ENCODE measurements around the gene PTPRK. TPM values are rescaled to one million over a fixed set of nuclear protein-coding genes. Genes with fewer than 3 reads are reported as not detected.
A peak's percentile ranks its signal among the peaks of the same experiment; 100 is the strongest.

Gene PTPRK
- total and polyA plus RNA-seq, 5 experiments from 2014 or later, result 3.7 to 7.5 (median 6.3) TPM

GRCh38 chr6:128097009-128097408 is 423.4 kb downstream of the PTPRK start:
- Mint-ChIP-seq H3K27me3 (no peaks in the 10 kb centered on the region), H3K4me1 (peaks cover 5 to 24% (median 12%) of the 10 kb centered on the region in 4 donors), H3K27ac (no peak overlapping the region), H3K36me3 (no peaks in the 10 kb centered on the region), H3K4me3 (no peak overlapping the region), H3K9me3 (no peaks in the 10 kb centered on the region)
- no peak for DNase-seq
- no peak for ATAC-seq
- POLR2A ChIA-PET, result no interaction called here

- POLR2A ChIA-PET, result no interaction called here
- peak overlapping the region in 1 of 10 donors; percentile 33 for H3K27ac Mint-ChIP-seq
- no peak for ATAC-seq
- no peak for DNase-seq
- H3K4me3 Mint-ChIP-seq, result no peak overlapping the region
- no peaks in the 10 kb centered on the region for H3K36me3 Mint-ChIP-seq
- peaks cover 5 to 14% (median 9%) of the 10 kb centered on the region in 4 donors for H3K4me1 Mint-ChIP-seq
- no peaks in the 10 kb centered on the region for H3K27me3 Mint-ChIP-seq
- H3K9me3 Mint-ChIP-seq, result no peaks in the 10 kb centered on the region
Observed at GRCh38 chr6:128095362-128095761, 425.0 kb downstream of the PTPRK start.

GRCh38 chr6:128079021-128079420 is 441.4 kb downstream of the PTPRK start:
- H3K4me3 Mint-ChIP-seq, result no peak overlapping the region
- H3K27ac Mint-ChIP-seq, result no peak overlapping the region
- H3K4me1 Mint-ChIP-seq, result peaks cover 0 to 3% (median under 1%) of the 10 kb centered on the region in 4 donors
- ATAC-seq (no peak), DNase-seq (no peak)
- no peaks in the 10 kb centered on the region for H3K27me3 Mint-ChIP-seq
- POLR2A ChIA-PET, result interaction anchor here (0.8 kb wide), 1 partner anchor 19 kb away, joined by 3 read pairs; no protein-coding TSS in a partner anchor
- peaks cover 10 to 43% (median 43%) of the 10 kb centered on the region in 3 donors for H3K36me3 Mint-ChIP-seq
- peaks cover 0 to 2% (median 0%) of the 10 kb centered on the region in 9 donors for H3K9me3 Mint-ChIP-seq

GRCh38 chr6:128078276-128078675 is 442.1 kb downstream of the PTPRK start:
- ATAC-seq (no peak), DNase-seq (no peak)
- H3K27ac Mint-ChIP-seq, result peak overlapping the region in 1 of 10 donors; percentile 39
- H3K4me3 Mint-ChIP-seq, result no peak overlapping the region
- peaks cover 0 to 3% (median under 1%) of the 10 kb centered on the region in 4 donors for H3K4me1 Mint-ChIP-seq
- no peaks in the 10 kb centered on the region for H3K27me3 Mint-ChIP-seq
- H3K36me3 Mint-ChIP-seq, result peaks cover 10 to 45% (median 43%) of the 10 kb centered on the region in 3 donors
- POLR2A ChIA-PET, result no interaction called here
- H3K9me3 Mint-ChIP-seq, result peaks cover 0 to 2% (median 0%) of the 10 kb centered on the region in 9 donors

- Mint-ChIP-seq H3K27me3 (no peaks in the 10 kb centered on the region), H3K36me3 (peaks cover 10 to 46% (median 45%) of the 10 kb centered on the region in 3 donors), H3K9me3 (peaks cover 0 to 2% (median 0%) of the 10 kb centered on the region in 9 donors), H3K4me3 (no peak overlapping the region), H3K4me1 (peaks cover 0 to 4% (median under 1%) of the 10 kb centered on the region in 4 donors), H3K27ac (no peak overlapping the region)
- POLR2A ChIA-PET, result no interaction called here
- ATAC-seq (no peak), DNase-seq (no peak)
Observed at GRCh38 chr6:128076843-128077242, 443.6 kb downstream of the PTPRK start.

GRCh38 chr6:128074567-128074966 is 445.8 kb downstream of the PTPRK start:
- POLR2A ChIA-PET, result no interaction called here
- Mint-ChIP-seq H3K9me3 (no peaks in the 10 kb centered on the region), H3K4me3 (no peak overlapping the region), H3K4me1 (peaks cover 0 to 8% (median under 1%) of the 10 kb centered on the region in 4 donors), H3K36me3 (peaks cover 10 to 51% (median 47%) of the 10 kb centered on the region in 3 donors), H3K27ac (no peak overlapping the region), H3K27me3 (no peaks in the 10 kb centered on the region)
- DNase-seq (no peak), ATAC-seq (no peak)

- Mint-ChIP-seq H3K9me3 (no peaks in the 10 kb centered on the region), H3K27me3 (no peaks in the 10 kb centered on the region), H3K4me3 (no peak overlapping the region), H3K4me1 (peaks cover 0 to 8% (median under 1%) of the 10 kb centered on the region in 4 donors), H3K27ac (peak overlapping the region in 2 of 10 donors; percentile 22 to 49), H3K36me3 (peaks cover 10 to 41% (median 38%) of the 10 kb centered on the region in 3 donors)
- ATAC-seq, result no peak
- DNase-seq, result no peak
- POLR2A ChIA-PET, result no interaction called here
Observed at GRCh38 chr6:128073389-128073788, 447.0 kb downstream of the PTPRK start.

GRCh38 chr6:128071212-128071611 is 449.2 kb downstream of the PTPRK start:
- Mint-ChIP-seq H3K4me1 (peaks cover 0 to 8% (median under 1%) of the 10 kb centered on the region in 4 donors), H3K27ac (peak overlapping the region in 1 of 10 donors; percentile 28), H3K9me3 (no peaks in the 10 kb centered on the region), H3K36me3 (peaks cover 10 to 39% (median 36%) of the 10 kb centered on the region in 3 donors), H3K27me3 (no peaks in the 10 kb centered on the region), H3K4me3 (no peak overlapping the region)
- no peak for ATAC-seq
- DNase-seq, result no peak
- POLR2A ChIA-PET, result no interaction called here

- peaks cover 3 to 33% (median 27%) of the 10 kb centered on the region in 3 donors for H3K36me3 Mint-ChIP-seq
- peaks cover 0 to 13% (median 6%) of the 10 kb centered on the region in 4 donors for H3K4me1 Mint-ChIP-seq
- no peaks in the 10 kb centered on the region for H3K27me3 Mint-ChIP-seq
- no peak for DNase-seq
- ATAC-seq, result no peak
- H3K9me3 Mint-ChIP-seq, result no peaks in the 10 kb centered on the region
- no peak overlapping the region for H3K4me3 Mint-ChIP-seq
- POLR2A ChIA-PET, result no interaction called here
- H3K27ac Mint-ChIP-seq, result peak overlapping the region in 1 of 10 donors; percentile 2
Observed at GRCh38 chr6:128070406-128070805, 450.0 kb downstream of the PTPRK start.

- POLR2A ChIA-PET, result no interaction called here
- DNase-seq (no peak), ATAC-seq (no peak)
- H3K36me3 Mint-ChIP-seq, result peaks cover 0 to 33% (median 22%) of the 10 kb centered on the region in 3 donors
- peaks cover 4 to 18% (median 11%) of the 10 kb centered on the region in 4 donors for H3K4me1 Mint-ChIP-seq
- no peaks in the 10 kb centered on the region for H3K27me3 Mint-ChIP-seq
- H3K27ac Mint-ChIP-seq, result no peak overlapping the region
- no peak overlapping the region for H3K4me3 Mint-ChIP-seq
- no peaks in the 10 kb centered on the region for H3K9me3 Mint-ChIP-seq
Observed at GRCh38 chr6:128069188-128069587, 451.2 kb downstream of the PTPRK start.

- Mint-ChIP-seq H3K9me3 (no peaks in the 10 kb centered on the region), H3K36me3 (peaks cover 0 to 35% (median 21%) of the 10 kb centered on the region in 3 donors), H3K4me1 (peaks cover 9 to 18% (median 12%) of the 10 kb centered on the region in 4 donors), H3K27ac (no peak overlapping the region), H3K4me3 (no peak overlapping the region), H3K27me3 (no peaks in the 10 kb centered on the region)
- POLR2A ChIA-PET, result no interaction called here
- no peak for ATAC-seq
- no peak for DNase-seq
Observed at GRCh38 chr6:128068119-128068479, 452.3 kb downstream of the PTPRK start.

- peaks cover 0 to 34% (median 17%) of the 10 kb centered on the region in 3 donors for H3K36me3 Mint-ChIP-seq
- ATAC-seq (no peak), DNase-seq (no peak)
- H3K27me3 Mint-ChIP-seq, result no peaks in the 10 kb centered on the region
- H3K9me3 Mint-ChIP-seq, result no peaks in the 10 kb centered on the region
- POLR2A ChIA-PET, result no interaction called here
- peaks cover 9 to 18% (median 12%) of the 10 kb centered on the region in 4 donors for H3K4me1 Mint-ChIP-seq
- no peak overlapping the region for H3K4me3 Mint-ChIP-seq
- no peak overlapping the region for H3K27ac Mint-ChIP-seq
Observed at GRCh38 chr6:128067446-128068118, 452.8 kb downstream of the PTPRK start.

- Mint-ChIP-seq H3K36me3 (peaks cover 0 to 32% (median 16%) of the 10 kb centered on the region in 3 donors), H3K27me3 (no peaks in the 10 kb centered on the region), H3K27ac (peak overlapping the region in 1 of 10 donors; percentile 49), H3K4me3 (no peak overlapping the region), H3K9me3 (no peaks in the 10 kb centered on the region), H3K4me1 (peaks cover 9 to 18% (median 10%) of the 10 kb centered on the region in 4 donors)
- POLR2A ChIA-PET, result no interaction called here
- ATAC-seq (no peak), DNase-seq (no peak)
Observed at GRCh38 chr6:128065072-128065471, 455.3 kb downstream of the PTPRK start.
